ENCODE data around the gene CDCA7.

DNA sequence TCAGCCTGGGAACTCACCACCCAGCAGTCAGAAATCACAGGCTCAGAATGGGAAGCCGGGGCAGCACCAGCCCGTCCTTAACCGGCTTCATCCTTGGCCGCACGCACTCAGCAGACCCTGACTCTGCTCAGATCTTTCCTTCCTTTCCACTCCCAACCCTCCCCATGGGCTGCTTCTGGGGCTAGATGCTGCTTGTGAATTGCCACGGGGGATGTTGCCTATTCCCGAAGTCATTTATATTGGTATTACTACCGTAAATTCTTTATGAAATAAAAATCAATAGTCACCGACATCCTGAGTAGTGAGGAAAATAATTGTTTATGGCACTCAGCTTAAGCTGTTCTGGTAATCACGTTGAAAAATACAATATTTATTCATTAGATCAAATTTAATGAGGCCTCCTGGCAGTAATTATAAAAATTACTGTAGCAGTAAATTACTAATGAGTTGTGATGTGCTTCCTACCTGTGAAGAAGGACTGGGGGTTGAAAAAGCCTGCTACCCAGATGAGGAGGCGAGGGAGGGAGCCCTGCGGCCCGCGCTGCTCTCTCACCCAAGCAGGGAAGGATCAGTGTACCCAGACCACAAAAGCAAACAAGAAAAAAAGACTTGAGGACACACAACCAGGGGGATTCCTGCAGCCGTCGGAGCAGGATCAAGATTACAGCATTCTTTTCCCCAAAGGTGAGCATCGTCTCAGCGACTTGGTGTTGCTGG lies 31.5 kb downstream of the CDCA7 start:
- TF ChIP-seq, protein P1, sequence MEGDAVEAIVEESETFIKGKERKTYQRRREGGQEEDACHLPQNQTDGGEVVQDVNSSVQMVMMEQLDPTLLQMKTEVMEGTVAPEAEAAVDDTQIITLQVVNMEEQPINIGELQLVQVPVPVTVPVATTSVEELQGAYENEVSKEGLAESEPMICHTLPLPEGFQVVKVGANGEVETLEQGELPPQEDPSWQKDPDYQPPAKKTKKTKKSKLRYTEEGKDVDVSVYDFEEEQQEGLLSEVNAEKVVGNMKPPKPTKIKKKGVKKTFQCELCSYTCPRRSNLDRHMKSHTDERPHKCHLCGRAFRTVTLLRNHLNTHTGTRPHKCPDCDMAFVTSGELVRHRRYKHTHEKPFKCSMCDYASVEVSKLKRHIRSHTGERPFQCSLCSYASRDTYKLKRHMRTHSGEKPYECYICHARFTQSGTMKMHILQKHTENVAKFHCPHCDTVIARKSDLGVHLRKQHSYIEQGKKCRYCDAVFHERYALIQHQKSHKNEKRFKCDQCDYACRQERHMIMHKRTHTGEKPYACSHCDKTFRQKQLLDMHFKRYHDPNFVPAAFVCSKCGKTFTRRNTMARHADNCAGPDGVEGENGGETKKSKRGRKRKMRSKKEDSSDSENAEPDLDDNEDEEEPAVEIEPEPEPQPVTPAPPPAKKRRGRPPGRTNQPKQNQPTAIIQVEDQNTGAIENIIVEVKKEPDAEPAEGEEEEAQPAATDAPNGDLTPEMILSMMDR (conservative IDR thresholded peaks at IDR 0.05; ENCODE audit: low read depth, low read length): no peak
- TF ChIP-seq EZH2 (IDR thresholded peaks at IDR 0.05; ENCODE audit: borderline replicate concordance, low read depth, low read length, poor library complexity, severe bottlenecking): no peak
